SW 1271 (cell line): ENCODE data around the gene LY6G6D.

Experiments used
- DNase-seq, 2 experiments: peaks; one replicate each; lab custom pipeline; 2025; lab: John Stamatoyannopoulos, UW

The LY6G6D gene

GRCh38 chr6:31715022-31715958, at the start of gene LY6G6D:
Gene LY6G6D, plus strand, starts transcription at chr6:31715348. Its CDS starts 8 bp downstream, at chr6:31715356.
- DNase-seq: no peak

GRCh38 chr6:31665501-31666336, 49.4 kb upstream of the LY6G6D start, which contains the start of gene CSNK2B:
Gene CSNK2B, plus strand, starts transcription at chr6:31666080. Its CDS starts 752 bp downstream, at chr6:31666832.
- DNase-seq: peak; percentile 96 to 99

GRCh38 chr6:31666337-31666965, 48.7 kb upstream of the LY6G6D start:
- no peak for DNase-seq

GRCh38 chr6:31669676-31670075, 45.5 kb upstream of the LY6G6D start, which contains the start of gene LY6G5B:
Gene LY6G5B, plus strand, starts transcription at chr6:31669976. Its CDS starts 975 bp downstream, at chr6:31670951.
- no peak for DNase-seq

GRCh38 chr6:31676322-31676903, 38.7 kb upstream of the LY6G6D start:
- DNase-seq: no peak

GRCh38 chr6:31676904-31677303, 38.2 kb upstream of the LY6G6D start:
- no peak for DNase-seq

GRCh38 chr6:31677955-31678354, 37.2 kb upstream of the LY6G6D start:
- DNase-seq: no peak

GRCh38 chr6:31680226-31681134, 34.7 kb upstream of the LY6G6D start, which contains the start of gene LY6G5C:
Gene LY6G5C, minus strand, starts transcription at chr6:31681067. Its CDS starts 694 bp downstream, at chr6:31680373.
- peak in 1 of 2 experiments; percentile 86 for DNase-seq

GRCh38 chr6:31681135-31681671, 33.9 kb upstream of the LY6G6D start:
- DNase-seq: no peak

GRCh38 chr6:31683591-31683990, 31.6 kb upstream of the LY6G6D start:
- DNase-seq: no peak

GRCh38 chr6:31686483-31686882, 28.7 kb upstream of the LY6G6D start:
- DNase-seq: no peak

- no peak for DNase-seq
These were observed 27.8 kb upstream of the LY6G6D start for GRCh38 chr6:31687321-31687720.

GRCh38 chr6:31687860-31688693, 27.1 kb upstream of the LY6G6D start:
- no peak for DNase-seq

- DNase-seq: no peak
These were observed 25.7 kb upstream of the LY6G6D start for GRCh38 chr6:31689249-31690110.

- no peak for DNase-seq
These were observed 24.7 kb upstream of the LY6G6D start for GRCh38 chr6:31690231-31691077.

- DNase-seq: no peak
These were observed 24.1 kb upstream of the LY6G6D start for GRCh38 chr6:31691078-31691463.

GRCh38 chr6:31691564-31692108, 23.5 kb upstream of the LY6G6D start:
- no peak for DNase-seq
